HG02870 (cell line): Measurements from ENCODE around the gene PTPRM.
"Not testable (repeated sequence)": the region's sequence is repeated elsewhere in the genome, so short reads cannot be mapped to it uniquely, and the experiment has no call there.

ENCODE experiments used
- ATAC-seq: cut with Tn5 transposase; IDR thresholded peaks from one replicate; pipeline ENCODE4 v1.9.1; 2021; ENCODE audit warnings: mild to moderate bottlenecking, moderate library complexity; ENCODE audit not compliant: unreplicated experiment

The PTPRM gene

DNA sequence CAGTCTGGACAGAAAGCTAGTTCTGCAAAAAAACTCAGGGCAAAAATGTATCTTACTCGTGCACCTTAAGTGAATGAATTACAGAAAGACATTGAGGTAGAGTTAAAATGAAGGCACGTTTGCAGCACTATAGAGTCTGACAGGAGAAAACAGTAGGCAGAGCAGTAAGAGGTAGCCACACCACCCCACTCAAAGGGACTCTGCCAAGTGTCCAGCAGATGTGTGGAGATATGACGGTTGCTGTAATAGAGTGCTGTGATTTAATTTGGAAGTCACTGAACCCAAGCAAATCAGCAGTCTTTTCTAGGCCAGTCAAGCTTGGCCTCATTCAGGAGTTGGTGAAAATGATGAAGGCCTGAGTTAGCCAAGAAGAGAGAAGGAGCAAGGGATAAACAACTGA lies 464.4 kb downstream of the PTPRM start:
- ATAC-seq, result no peak

DNA sequence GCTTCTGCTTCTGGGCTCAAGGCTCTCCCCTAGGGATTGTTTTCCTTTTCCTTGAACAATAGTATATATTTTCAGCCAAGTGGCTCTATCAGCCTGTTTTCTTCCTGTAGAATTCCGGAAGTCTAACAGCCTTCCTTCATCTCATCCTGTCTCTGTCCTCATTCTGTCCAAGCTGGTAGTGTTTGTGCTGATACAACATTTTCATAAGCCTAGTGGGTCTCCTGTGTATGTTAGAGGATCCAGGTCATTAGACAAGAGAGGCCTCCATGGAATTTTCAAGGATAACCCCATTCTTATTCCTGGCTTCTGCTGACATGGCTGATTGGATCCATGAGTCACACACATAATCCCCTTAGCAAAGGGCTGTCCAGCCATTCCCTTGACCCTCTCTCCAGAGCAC lies 467.6 kb downstream of the PTPRM start:
- ATAC-seq, result no peak

DNA sequence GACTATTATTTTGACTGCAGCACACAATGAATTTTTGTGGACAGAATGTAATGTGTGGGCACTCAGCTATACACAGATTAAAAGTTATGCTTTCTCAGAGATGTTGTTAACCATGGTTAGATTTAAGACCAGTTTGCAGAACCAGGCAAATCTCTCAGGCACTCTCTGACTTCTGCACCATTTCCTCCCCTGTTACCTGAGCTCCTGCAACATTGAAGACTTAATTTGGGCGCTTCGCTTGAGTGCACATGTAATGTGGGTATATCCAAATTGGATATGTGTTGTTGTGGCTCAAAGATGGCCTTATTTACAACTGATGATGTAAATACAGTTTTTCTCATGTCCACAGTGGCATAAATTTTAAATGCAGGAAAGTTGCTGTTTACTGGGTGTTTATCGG lies 469.4 kb downstream of the PTPRM start:
- ATAC-seq, result no peak

DNA sequence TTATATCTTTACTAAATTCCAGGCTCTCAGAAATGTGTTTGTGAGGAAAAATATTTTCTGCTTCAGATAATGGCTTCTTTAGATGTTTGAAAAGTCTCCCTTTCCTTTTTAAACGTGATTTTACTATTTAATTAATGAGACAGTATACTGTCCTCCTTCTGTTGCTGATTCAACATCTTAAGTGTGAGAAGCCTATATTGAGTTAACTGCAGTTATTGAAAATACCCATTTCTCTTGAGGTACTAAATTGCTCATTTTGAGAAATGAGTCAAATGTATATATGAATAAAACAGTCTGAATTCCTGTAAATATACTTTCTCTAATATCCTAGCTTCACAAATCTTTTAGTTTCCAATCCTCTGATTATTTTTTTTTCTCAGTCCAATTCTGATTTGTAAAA lies 470.2 kb downstream of the PTPRM start:
- ATAC-seq, result no peak

DNA sequence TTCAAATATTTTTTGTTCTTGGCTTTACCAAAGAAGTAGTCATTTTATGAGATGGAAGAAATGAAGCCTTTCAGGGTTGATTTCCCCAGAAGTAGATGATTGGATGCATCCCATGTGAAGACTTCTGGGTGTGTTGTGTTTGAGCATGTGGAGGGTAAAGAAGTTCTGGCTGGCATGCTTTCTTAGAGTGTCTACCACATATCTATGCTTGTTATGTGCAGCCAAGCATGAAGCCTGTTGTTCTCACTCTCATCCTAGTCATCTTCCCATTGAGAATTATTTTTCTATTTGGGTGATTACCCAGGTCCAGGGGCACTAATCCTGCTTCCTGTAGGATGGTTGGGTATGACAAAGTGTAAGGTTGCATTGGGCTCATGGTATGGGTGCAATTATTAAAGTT lies 472.9 kb downstream of the PTPRM start:
- ATAC-seq, result no peak

DNA sequence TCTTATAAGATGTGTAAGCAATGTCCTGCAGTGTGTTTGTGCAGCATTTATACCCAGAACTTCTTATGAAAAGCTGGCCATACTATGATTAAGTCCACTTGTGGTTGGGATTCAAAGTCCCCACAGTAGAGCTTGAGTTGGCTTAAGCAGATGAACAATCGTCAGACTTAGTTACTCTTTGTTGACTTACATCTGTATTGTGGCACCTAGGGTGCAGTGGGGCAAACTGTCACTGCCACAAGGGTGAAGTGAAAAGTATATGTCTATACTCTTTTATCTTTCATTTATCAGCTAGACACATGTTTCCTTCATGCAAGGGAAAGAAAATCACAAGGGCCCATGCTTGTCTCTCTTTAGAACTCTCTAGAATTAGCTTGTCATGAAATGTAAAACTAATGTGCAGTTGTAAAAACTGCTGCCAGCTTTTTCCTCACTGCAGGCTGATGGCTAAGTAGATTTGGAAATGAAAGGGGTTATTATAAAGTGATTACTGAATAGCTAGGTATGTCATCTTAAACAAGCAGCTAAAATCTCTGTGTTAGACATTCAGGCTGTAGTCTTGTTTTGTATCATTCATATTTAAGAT lies 474.5 kb downstream of the PTPRM start:
- ATAC-seq, result no peak

DNA sequence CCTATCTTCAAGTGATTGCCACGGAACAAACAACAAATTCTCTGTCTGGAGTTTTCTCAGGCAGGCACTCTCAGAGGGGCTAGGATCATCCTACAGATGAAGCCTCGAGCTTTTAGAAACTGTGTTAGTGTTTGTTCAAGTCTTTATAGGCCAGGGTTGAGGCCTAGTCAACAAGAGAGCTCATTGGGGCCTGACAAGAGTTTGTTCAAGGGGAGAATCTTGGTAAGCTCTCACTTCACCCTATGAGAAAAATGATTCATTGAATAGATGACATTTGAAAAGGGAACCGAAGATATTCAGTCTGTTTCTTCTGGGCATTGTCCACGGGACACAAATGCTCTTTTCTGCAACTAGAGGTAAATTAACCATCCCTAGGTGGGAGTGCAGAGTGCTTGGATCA lies 476.9 kb downstream of the PTPRM start:
- ATAC-seq, result no peak

DNA sequence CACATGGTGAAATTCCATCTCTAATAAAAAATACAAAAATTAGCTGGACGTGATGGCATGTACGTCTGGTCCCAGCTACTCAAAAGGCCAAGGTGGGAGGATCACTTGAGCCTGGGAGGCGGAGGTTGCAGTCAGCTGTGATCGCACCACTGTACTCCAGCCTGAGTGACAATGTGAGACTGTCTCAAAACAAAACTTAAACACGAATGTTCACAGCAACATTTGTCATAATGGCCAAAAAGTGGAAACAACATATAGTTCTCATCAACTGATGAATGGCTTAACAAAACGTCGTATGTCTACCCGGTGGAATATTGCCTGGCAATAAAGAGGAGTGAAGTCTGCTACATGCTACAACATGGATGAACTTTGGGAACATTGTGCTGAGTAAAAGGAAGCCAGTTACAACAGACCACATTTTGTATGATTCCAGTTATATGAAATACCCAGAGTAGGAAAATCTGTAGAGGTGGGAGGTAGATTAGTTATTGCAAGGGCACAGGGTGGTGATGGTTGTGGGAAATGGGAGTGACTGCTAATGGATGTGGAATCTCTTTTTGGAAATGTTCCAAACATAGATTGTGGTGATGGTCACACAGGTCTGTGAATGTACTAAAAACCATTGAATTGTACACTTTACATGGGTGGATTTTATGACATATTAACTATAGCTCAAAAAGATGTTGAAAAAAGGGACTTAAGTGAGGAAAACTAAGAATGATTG lies 478.2 kb downstream of the PTPRM start:
- ATAC-seq, result no peak

DNA sequence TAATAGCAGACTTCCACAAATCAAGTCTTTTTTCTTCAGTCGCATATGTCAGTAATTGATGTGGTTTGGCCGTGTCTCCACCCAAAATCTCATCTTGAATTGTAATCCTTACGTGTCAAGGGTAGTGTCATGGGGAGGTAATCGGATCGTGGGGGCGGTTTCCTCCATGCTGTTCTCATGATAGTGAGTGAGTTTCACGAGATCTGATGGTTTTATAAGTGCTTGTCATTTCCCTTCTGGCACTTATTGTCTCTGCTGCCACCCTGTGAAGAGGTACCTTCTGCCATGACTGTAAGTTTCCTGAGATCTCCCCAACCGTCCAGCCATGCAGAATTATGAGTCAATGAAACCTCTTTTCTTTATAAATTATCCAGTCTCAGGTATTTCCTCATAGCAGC lies 478.8 kb downstream of the PTPRM start:
- ATAC-seq, result no peak

DNA sequence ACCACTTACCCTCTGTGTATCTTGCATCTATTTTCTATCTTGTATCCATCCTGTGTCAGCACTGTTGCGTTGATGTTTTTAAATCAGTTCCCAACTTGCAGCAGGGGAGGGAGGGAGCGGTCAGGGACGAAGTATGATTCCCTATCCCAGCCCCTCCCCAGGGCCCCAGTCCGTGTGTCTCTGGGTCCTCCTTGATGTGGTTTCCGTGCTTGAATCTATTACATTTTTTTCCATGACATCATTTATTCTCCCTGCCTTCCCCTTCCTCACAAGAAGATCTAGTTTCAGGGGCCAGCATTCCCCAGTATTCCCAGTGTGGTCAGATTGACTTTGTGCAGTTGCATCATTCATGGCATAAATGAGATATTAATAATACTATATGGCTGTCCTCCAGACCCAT lies 479.3 kb downstream of the PTPRM start:
- no peak for ATAC-seq

DNA sequence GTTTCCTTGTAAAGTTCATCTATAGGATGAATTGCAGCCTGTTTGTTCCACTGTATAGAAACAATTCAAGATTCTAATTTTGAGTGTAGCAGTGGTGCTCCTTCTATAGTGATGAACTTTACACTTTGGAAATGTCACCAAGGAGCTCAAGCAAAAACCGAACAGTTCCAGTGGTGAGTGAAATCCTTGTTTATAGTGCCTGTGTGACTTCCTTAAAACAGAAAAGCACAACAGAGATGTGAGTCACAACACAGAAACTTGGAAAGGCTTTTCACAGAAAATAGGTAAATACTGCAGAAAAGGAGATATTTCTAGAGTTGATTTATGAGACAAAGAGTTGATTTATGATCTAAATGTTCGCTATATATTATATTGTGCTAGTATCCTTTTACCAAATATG lies 482.0 kb downstream of the PTPRM start:
- no peak for ATAC-seq

DNA sequence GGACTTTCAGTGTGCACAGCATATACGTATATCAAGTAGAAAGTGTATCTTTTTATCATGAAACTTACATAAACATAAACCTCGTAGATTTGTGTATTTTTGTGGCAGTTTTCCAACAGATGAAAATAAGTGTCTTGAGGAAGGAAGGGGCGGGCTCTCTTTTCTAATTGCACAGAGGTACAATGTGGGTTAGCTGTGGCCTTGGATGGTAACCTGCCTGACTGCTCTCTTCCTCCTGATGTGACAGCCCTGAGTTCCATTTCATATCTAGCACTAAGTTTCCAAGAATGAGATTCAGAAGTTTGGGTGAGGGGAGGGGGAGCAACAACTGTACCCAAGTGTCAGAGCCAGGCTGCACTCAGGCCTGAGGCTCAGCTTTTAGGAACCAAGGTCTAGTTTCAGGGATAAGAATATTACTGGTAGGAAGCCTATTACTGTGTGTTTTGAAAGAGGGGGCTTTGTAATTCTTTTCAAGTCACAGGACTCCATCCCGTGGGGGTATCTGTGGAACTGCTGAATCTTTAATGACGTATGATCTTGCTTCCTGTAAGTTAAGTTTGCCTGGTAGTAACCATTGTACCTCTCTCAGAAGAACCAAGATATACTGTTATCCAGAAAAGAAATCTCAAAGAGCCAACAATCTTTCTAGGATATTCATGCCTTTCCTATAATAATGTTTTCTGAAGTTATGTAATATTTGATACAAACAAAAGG lies 483.7 kb downstream of the PTPRM start:
- ATAC-seq, result no peak

DNA sequence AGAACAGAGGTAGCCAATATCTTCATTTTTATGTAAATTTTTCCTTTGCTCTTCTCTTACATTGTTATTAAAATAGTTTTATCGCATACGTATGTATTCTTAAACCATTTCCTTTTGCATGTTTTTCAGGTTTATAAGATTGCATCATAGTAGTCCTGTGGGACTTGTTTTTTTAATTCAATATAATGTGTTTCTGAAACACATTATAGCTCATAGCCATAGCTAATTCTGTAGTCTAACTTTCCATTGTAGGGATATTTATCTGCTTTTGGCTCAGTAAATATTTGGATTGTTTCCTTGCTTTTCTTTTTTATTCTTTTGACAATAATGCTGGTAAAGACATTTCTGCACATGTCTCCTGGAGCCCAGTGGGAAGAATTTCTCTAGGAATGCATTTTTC lies 484.3 kb downstream of the PTPRM start:
- ATAC-seq, result no peak

DNA sequence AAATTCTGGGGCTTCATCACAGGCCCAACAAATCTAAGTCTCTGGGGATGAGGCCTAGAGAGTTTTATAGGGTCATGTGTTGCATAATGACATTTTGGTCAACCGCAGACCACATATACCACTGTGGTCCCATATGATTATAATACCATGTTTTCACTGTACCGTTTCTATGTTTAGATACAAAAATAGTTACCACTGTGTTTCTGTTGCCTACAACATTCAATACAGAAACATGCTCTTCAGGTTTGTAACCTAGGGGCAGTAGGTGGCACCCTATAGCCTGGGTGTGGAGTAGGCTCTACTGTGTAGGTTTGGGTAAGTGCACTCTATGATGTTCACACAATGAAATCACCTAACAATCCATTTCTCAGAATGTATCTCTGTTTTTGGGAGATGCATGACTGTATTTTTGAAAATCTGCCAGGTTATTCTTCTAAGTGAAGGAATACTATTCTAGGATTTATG lies 485.2 kb downstream of the PTPRM start:
- ATAC-seq, result no peak

DNA sequence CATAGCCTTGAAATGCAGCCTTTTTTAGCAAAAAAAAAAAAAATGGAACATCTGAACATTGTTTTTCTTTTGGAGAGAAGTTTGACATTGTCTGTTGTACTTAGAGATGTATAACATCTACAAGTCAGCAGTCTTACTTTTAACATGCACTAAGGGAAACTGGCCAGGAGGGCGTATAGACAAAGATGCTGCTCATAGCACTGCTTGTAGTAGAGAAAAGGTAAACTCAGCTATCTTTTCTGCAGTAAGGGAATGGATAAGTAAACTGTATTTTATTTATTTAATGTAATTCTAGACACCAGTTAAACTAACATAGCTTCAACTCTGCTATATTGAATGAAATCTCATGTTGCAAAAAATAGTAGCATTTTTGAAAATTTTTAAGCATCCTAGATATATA lies 489.6 kb downstream of the PTPRM start:
- no peak for ATAC-seq

DNA sequence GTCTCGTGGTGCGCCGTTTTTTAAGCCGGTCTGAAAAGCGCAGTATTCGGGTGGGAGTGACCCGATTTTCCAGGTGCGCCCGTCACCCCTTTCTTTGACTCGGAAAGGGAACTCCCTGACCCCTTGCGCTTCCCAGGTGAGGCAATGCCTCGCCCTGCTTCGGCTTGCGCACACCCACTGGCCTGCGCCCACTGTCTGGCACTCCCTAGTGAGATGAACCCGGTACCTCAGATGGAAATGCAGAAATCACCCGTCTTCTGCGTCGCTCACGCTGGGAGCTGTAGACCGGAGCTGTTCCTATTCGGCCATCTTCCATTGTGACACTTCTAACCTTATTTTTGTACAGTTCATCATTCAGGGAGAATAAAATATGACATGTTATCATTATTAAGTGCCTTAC lies 496.0 kb downstream of the PTPRM start:
- not testable (repeated sequence) for ATAC-seq

DNA sequence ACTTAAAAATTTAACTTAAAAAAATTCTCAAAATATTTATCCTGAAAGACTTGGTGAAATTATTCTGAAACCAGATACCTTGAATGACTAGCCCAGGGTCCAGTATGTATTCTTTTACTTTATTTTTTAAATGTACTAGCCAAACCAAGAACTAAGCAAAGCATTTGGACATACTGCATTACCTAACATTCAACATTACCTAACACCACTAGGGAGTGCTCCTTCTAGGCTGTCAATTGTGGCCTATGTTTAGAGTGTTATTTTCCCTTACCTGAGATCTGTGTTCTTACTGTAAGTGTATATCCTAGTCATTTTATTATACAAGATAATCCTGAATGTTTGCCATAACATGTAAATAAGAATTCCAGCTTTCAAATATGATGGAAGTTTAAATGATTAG lies 496.6 kb downstream of the PTPRM start:
- no peak for ATAC-seq

DNA sequence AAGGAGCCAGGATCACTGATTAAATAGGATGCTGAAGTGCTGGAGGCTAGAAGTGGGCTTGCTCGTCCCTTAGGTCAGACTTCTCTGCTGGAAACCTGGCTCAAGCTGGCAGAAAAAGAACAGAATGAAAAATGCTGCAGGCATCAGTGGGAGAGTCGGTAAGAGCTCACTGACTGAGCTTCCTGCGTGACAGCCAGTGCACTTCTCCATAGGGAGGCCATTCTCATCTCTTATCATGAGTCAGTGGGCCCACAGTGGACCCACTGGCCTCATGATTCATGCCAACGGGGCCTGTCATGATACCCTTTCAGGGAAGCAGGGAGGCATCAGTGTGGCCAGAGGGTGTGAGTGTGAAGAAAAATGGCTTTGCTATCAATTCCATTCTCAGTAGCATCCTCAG lies 498.2 kb downstream of the PTPRM start:
- no peak for ATAC-seq

DNA sequence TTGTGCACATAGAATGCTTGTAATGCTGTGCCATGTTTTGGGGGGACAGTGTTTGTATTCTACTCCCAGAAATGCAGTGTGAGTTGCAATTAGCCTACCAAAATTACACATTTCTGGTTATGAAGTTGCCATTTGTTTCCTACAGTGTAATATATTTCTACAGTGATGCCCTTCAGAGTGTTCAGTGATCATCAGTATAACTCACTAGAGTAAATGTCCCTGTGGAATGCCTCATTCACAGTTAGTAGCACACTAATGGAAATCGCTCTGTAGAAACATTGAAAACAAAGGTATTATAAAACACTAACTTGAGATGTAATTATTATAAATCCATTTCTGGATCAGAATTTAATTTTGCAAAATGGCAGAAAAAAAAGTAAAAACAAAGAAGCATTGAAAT lies 498.7 kb downstream of the PTPRM start:
- ATAC-seq, result no peak

DNA sequence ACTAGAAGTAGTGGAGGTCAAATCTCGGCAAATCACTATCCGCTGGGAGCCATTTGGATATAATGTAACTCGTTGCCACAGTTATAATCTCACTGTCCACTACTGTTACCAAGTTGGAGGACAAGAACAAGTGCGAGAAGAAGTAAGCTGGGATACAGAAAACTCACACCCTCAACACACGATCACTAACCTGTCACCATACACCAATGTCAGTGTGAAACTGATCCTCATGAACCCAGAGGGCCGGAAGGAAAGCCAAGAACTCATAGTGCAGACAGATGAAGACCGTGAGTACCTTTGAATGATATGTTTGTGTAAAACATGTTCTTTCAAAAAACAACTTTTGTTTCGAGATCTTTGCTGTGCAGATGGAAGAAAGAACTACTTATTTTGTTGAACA lies 502.6 kb downstream of the PTPRM start:
- no peak for ATAC-seq

DNA sequence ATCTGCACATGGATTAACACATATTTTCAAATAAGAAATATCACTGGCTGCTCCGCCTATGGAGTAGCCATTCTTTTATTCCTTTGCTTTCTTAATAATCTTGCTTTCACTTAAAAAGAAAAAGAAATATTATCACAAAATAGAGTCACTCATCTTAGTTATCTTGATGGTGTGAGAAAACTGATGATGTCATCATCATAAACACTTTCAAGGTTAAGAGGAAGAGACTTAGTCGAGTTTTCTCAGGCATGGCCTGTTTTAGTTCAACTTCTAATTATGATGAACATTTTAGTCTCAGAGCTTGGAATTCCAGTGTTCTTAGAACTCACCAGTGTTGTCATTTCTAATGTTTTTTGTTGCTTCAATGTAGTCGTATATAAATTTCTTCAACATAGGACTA lies 506.1 kb downstream of the PTPRM start:
- no peak for ATAC-seq

DNA sequence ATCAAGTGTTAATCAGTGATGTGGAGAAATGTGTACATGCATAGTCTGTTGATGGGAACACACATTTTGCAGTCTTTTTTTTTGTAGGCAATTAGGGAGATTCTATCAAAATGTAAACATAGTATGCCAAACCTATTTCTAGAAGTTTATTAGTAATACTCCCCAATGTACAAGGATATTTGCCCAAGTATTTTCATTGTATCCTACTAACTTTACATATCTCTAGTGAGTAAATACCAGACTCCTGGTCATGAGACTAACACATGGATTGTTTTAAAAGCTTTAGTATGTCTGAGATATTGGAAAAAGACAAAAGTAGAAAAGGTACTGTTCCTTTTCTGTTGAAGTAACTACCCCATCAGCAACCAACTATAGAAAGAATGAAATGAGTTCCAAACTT lies 513.0 kb downstream of the PTPRM start:
- no peak for ATAC-seq
